ENCODE data around the gene DRG1. TPM values are rescaled to one million over a fixed set of nuclear protein-coding genes. Genes with fewer than 3 reads are reported as not detected.
"Not testable (repeated sequence)": the region's sequence is repeated elsewhere in the genome, so short reads cannot be mapped to it uniquely, and the experiment has no call there.

The DRG1 gene
- total and polyA plus RNA-seq, 2 donors = 45.5 to 64.2 TPM

- no peak for DNase-seq (ENCODE audit: low read depth in 6 of 9, low spot score in 9 of 9)
- peaks cover 19 to 29% of the 10 kb centered on the region in 2 donors for H3K36me3 ChIP-seq (ENCODE audit: control insufficient read depth in 2 of 2, insufficient read depth in 2 of 2, low read length in 1 of 2)
- 97% methylated on average over 3 of the region's 3 CpGs for WGBS
- no peaks in the 10 kb centered on the region for H3K9me3 ChIP-seq (ENCODE audit: control insufficient read depth in 2 of 2, insufficient read depth in 1 of 2, low read length in 1 of 2)
- H3K27ac ChIP-seq (ENCODE audit: low read depth in 1 of 2, low read length in 1 of 2) = no peak overlapping the region
- H3K4me1 ChIP-seq (ENCODE audit: control insufficient read depth in 2 of 2, insufficient read depth in 2 of 2, low read length in 2 of 2) = no peaks in the 10 kb centered on the region
- H3K4me3 ChIP-seq (ENCODE audit: low read length in 2 of 2) = no peak overlapping the region
- H3K27me3 ChIP-seq (ENCODE audit: control insufficient read depth in 2 of 2, insufficient read depth in 1 of 2, low read length in 1 of 2) = no peaks in the 10 kb centered on the region
Observed at GRCh38 chr22:31475800-31476199, 76.4 kb downstream of the DRG1 start.

- no peaks in the 10 kb centered on the region for H3K27me3 ChIP-seq (ENCODE audit: control insufficient read depth in 2 of 2, insufficient read depth in 1 of 2, low read length in 1 of 2)
- peaks cover 22 to 35% of the 10 kb centered on the region in 2 donors for H3K36me3 ChIP-seq (ENCODE audit: control insufficient read depth in 2 of 2, insufficient read depth in 2 of 2, low read length in 1 of 2)
- DNase-seq (ENCODE audit: low read depth in 6 of 9, low spot score in 9 of 9) = no peak
- no peak overlapping the region for H3K27ac ChIP-seq (ENCODE audit: low read depth in 1 of 2, low read length in 1 of 2)
- H3K9me3 ChIP-seq (ENCODE audit: control insufficient read depth in 2 of 2, insufficient read depth in 1 of 2, low read length in 1 of 2) = no peaks in the 10 kb centered on the region
- WGBS = 97% methylated on average over 4 of the region's 4 CpGs
- no peaks in the 10 kb centered on the region for H3K4me1 ChIP-seq (ENCODE audit: control insufficient read depth in 2 of 2, insufficient read depth in 2 of 2, low read length in 2 of 2)
- H3K4me3 ChIP-seq (ENCODE audit: low read length in 2 of 2) = no peak overlapping the region
Observed at GRCh38 chr22:31477329-31477728, 77.9 kb downstream of the DRG1 start.

DNA sequence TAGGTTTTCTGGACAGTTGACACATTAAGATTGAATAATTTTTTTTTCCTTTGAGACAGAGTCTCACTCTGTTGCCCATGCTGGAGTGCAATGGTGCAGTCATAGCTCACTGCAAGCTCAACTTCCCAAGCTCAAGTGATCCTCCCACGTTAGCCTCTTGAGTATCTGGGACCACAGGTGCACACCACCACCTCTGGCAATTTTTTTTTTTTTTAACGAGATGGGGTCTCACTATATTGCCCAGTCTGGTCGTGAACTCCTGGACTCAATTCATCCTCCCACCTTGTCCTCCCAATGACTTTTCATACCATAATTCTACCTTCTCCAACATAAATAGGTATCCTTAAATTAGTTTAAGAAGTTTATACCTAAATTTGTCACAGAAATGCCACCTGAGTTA lies 81.7 kb downstream of the DRG1 start:
- no peaks in the 10 kb centered on the region for H3K9me3 ChIP-seq (ENCODE audit: control insufficient read depth in 2 of 2, insufficient read depth in 1 of 2, low read length in 1 of 2)
- H3K4me1 ChIP-seq (ENCODE audit: control insufficient read depth in 2 of 2, insufficient read depth in 2 of 2, low read length in 2 of 2) = no peaks in the 10 kb centered on the region
- no peak overlapping the region for H3K27ac ChIP-seq (ENCODE audit: low read depth in 1 of 2, low read length in 1 of 2)
- DNase-seq (ENCODE audit: low read depth in 6 of 9, low spot score in 9 of 9) = no peak
- H3K4me3 ChIP-seq (ENCODE audit: low read length in 2 of 2) = no peak overlapping the region
- no peaks in the 10 kb centered on the region for H3K27me3 ChIP-seq (ENCODE audit: control insufficient read depth in 2 of 2, insufficient read depth in 1 of 2, low read length in 1 of 2)
- peaks cover 24 to 52% of the 10 kb centered on the region in 2 donors for H3K36me3 ChIP-seq (ENCODE audit: control insufficient read depth in 2 of 2, insufficient read depth in 2 of 2, low read length in 1 of 2)
- 99% methylated on average over 3 of the region's 3 CpGs for WGBS

GRCh38 chr22:31482470-31482869 lies 83.1 kb downstream of the DRG1 start:
- H3K4me1 ChIP-seq (ENCODE audit: control insufficient read depth in 2 of 2, insufficient read depth in 2 of 2, low read length in 2 of 2) = not testable (repeated sequence)
- peaks cover 20 to 51% of the 10 kb centered on the region in 2 donors for H3K36me3 ChIP-seq (ENCODE audit: control insufficient read depth in 2 of 2, insufficient read depth in 2 of 2, low read length in 1 of 2)
- WGBS = 98% methylated on average over 8 of the region's 8 CpGs

More at GRCh38 chr22:31482470-31482869, 83.1 kb downstream of the DRG1 start:
- not testable (repeated sequence) for DNase-seq (ENCODE audit: low read depth in 6 of 9, low spot score in 9 of 9); H3K4me3 ChIP-seq (ENCODE audit: low read length in 2 of 2); H3K27ac ChIP-seq (ENCODE audit: low read depth in 1 of 2, low read length in 1 of 2); H3K9me3 ChIP-seq (ENCODE audit: control insufficient read depth in 2 of 2, insufficient read depth in 1 of 2, low read length in 1 of 2); H3K27me3 ChIP-seq (ENCODE audit: control insufficient read depth in 2 of 2, insufficient read depth in 1 of 2, low read length in 1 of 2)

Other genes with a start within 250 kb of the DRG1 start
- 21.7 TPM for gene RNF185, start 239.4 kb upstream of the DRG1 start, total RNA-seq
- gene RNF185, start 239.4 kb upstream of the DRG1 start, polyA plus RNA-seq = 21.7 TPM
- gene LIMK2, start 187.3 kb upstream of the DRG1 start, total RNA-seq = 21.6 TPM
- gene LIMK2, start 187.3 kb upstream of the DRG1 start, polyA plus RNA-seq = 32.6 TPM
- 64.4 TPM for gene PIK3IP1, start 107.1 kb upstream of the DRG1 start, total RNA-seq
- gene PIK3IP1, start 107.1 kb upstream of the DRG1 start, polyA plus RNA-seq = 182 TPM
- 25.2 TPM for gene PATZ1, start 53.3 kb upstream of the DRG1 start, total RNA-seq
- 33.4 TPM for gene PATZ1, start 53.3 kb upstream of the DRG1 start, polyA plus RNA-seq
- 12.3 TPM for gene EIF4ENIF1, start 90.2 kb downstream of the DRG1 start, total RNA-seq
- gene EIF4ENIF1, start 90.2 kb downstream of the DRG1 start, polyA plus RNA-seq = 12.1 TPM
- 21.6 TPM for gene SFI1, start 96.9 kb downstream of the DRG1 start, total RNA-seq
- gene SFI1, start 96.9 kb downstream of the DRG1 start, polyA plus RNA-seq = 116 TPM

Measured in thymus (tissue), 11 donors.